ENCODE data around the gene BACH2. TPM values are rescaled to one million over a fixed set of nuclear protein-coding genes. Genes with fewer than 3 reads are reported as not detected.

BACH2 gene
- total RNA-seq, result 1 to 10 TPM; 3.1 to 6.8 (median 5.3) TPM

GRCh38 chr6:90296341-90297114 is at the start of gene BACH2:
Gene BACH2, minus strand, starts transcription at chr6:90296843. Its CDS starts 287,999 bp downstream, at chr6:90008844.
- peak; percentile 83 to 91 for ATAC-seq (ENCODE audit: low FRiP score in 2 of 2)
- H3K4me3 ChIP-seq, result peak within 1 kb of the TSS; percentile 42 to 86 (median 78)
- H3K27ac ChIP-seq, result peak within 1 kb of the TSS; percentile 77 to 91 (median 82)
- no peaks in the 10 kb centered on the region for H3K9me3 ChIP-seq
- H3K36me3 ChIP-seq, result no peaks in the 10 kb centered on the region
- H3K4me1 ChIP-seq, result peaks cover 14 to 30% (median 18%) of the 10 kb centered on the region in 4 donors
- DNase-seq, result peak; percentile 93 to 94
- H3K27me3 ChIP-seq, result peaks cover 0 to 16% (median 6%) of the 10 kb centered on the region in 4 donors
- TF ChIP-seq CTCF (IDR thresholded peaks at IDR 0.05) (peak; percentile 13 to 47 (median 26)), POLR2A (IDR thresholded peaks at IDR 0.05) (peak in 2 of 4 donors; percentile 46 to 51), POLR2AphosphoS5 (IDR thresholded peaks at IDR 0.05) (peak in 1 of 2 donors; percentile 85), EP300 (IDR thresholded peaks at IDR 0.05) (no peak)
- WGBS, 2 donors, result 0% methylated on average over 23 of the region's 112 CpGs; no CpG with 5 or more reads in 1 of the 2 donors

GRCh38 chr6:90343576-90343975 is 46.9 kb upstream of the BACH2 start:
- ATAC-seq (ENCODE audit: low FRiP score in 2 of 2) (no peak), DNase-seq (no peak)
- no peaks in the 10 kb centered on the region for H3K36me3 ChIP-seq
- no peaks in the 10 kb centered on the region for H3K4me1 ChIP-seq
- 69 to 70% methylated on average over 5 of the region's 5 CpGs for WGBS, 2 donors
- no peak overlapping the region for H3K27ac ChIP-seq
- no peaks in the 10 kb centered on the region for H3K9me3 ChIP-seq
- no peaks in the 10 kb centered on the region for H3K27me3 ChIP-seq
- TF ChIP-seq EP300 (IDR thresholded peaks at IDR 0.05) (no peak), CTCF (IDR thresholded peaks at IDR 0.05) (no peak), POLR2A (IDR thresholded peaks at IDR 0.05) (no peak), POLR2AphosphoS5 (IDR thresholded peaks at IDR 0.05) (no peak)
- H3K4me3 ChIP-seq, result no peak overlapping the region

- Histone ChIP-seq H3K9me3 (no peaks in the 10 kb centered on the region), H3K4me1 (no peaks in the 10 kb centered on the region), H3K27ac (no peak overlapping the region), H3K36me3 (no peaks in the 10 kb centered on the region), H3K4me3 (no peak overlapping the region), H3K27me3 (no peaks in the 10 kb centered on the region)
- WGBS, 2 donors, result 55 to 94% methylated on average over 1 of the region's 1 CpG
- ATAC-seq (ENCODE audit: low FRiP score in 2 of 2) (no peak), DNase-seq (no peak)
- no peak for TF ChIP-seq POLR2AphosphoS5 (IDR thresholded peaks at IDR 0.05)
- no peak for TF ChIP-seq CTCF (IDR thresholded peaks at IDR 0.05)
- TF ChIP-seq EP300 (IDR thresholded peaks at IDR 0.05), result no peak
- TF ChIP-seq POLR2A (IDR thresholded peaks at IDR 0.05), result no peak
These were observed 41.8 kb upstream of the BACH2 start for GRCh38 chr6:90338409-90338808.

GRCh38 chr6:90336388-90336947 is 39.8 kb upstream of the BACH2 start:
- H3K36me3 ChIP-seq, result no peaks in the 10 kb centered on the region
- H3K4me3 ChIP-seq, result no peak overlapping the region
- H3K4me1 ChIP-seq, result no peaks in the 10 kb centered on the region
- H3K9me3 ChIP-seq, result no peaks in the 10 kb centered on the region
- ATAC-seq (ENCODE audit: low FRiP score in 2 of 2) (no peak), DNase-seq (no peak)
- 62 to 77% methylated on average over 6 of the region's 6 CpGs for WGBS, 2 donors
- no peaks in the 10 kb centered on the region for H3K27me3 ChIP-seq
- TF ChIP-seq POLR2AphosphoS5 (IDR thresholded peaks at IDR 0.05), result no peak
- TF ChIP-seq CTCF (IDR thresholded peaks at IDR 0.05), result no peak
- no peak for TF ChIP-seq EP300 (IDR thresholded peaks at IDR 0.05)
- no peak overlapping the region for H3K27ac ChIP-seq

Data from upper lobe of left lung (tissue), 6 donors.